ENCODE measurements around the gene RPL29. TPM values are rescaled to one million over a fixed set of nuclear protein-coding genes. Genes with fewer than 3 reads are reported as not detected.
A peak's percentile ranks its signal among the peaks of the same experiment; 100 is the strongest.

RPL29 gene
- total and polyA plus RNA-seq, 2 of the 8 experiments (the other 6 are each of a cell fraction or from before 2014, with no cell fraction given), result 1,467 to 2,660 TPM

DNA sequence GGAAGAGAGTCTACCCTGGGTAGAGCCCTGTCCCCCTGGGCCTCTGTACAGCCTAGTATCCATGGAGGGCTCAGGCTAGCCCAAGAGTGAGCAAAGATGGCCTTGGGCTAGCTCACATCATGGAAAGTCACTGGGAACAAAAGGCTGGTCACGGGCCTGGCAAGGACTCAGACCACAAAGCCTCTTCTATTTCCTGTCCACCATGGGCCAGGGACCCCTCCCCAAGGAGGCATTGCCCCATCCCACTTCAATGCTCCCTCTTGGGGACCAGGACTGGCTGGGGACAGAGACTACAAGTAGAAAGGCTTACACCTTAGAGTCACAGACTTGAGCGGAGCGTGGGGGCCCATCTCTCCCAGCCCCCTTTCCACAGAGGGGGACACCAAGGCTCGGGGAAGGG lies 43.7 kb upstream of the RPL29 start:
- WGBS, 2 experiments (ENCODE audit: extremely low coverage in 1 of 2, insufficient coverage in 1 of 2, insufficient read length in 1 of 2, insufficient replicate concordance in 2 of 2, low coverage in 1 of 2, low lambda C conversion rate in 2 of 2, missing lambda C conversion rate in 1 of 2), result 94% methylated on average over 4 of the region's 4 CpGs; no CpG with 5 or more reads in 1 of the 2 experiments
- H3K23ac ChIP-seq (ENCODE audit: insufficient read length), result no peak overlapping the region
- 0 out of 2 replicates have a peak overlapping the region, but pooled peaks have one; percentile 17 for H2BK12ac ChIP-seq (ENCODE audit: low read depth, low read length)
- DNase-seq (ENCODE audit: low read depth in 1 of 2, low spot score in 2 of 2), result no peak
- H2BK5ac ChIP-seq (ENCODE audit: low read depth, low read length), result no peak overlapping the region
- CTCF ChIA-PET (ENCODE audit: partially characterized antibody), result interaction anchor here (6.7 to 33.0 kb wide), 4 partner anchors 10 to 82 kb away, joined by 48 to 984 read pairs (median 142); partner anchors contain the start of gene DUSP7
- no peak overlapping the region for H3K18ac ChIP-seq (ENCODE audit: extremely low read depth, low read length)
- no peaks in the 10 kb centered on the region for H3K79me2 ChIP-seq (ENCODE audit: control insufficient read depth in 1 of 2, insufficient read depth in 2 of 2, low read length in 2 of 2)
- H3K4ac ChIP-seq (replicated peaks; ENCODE audit: insufficient read length, low read depth, low read length), result no peak overlapping the region
- no peaks in the 10 kb centered on the region for H3K36me3 ChIP-seq (ENCODE audit: control insufficient read depth in 2 of 4, insufficient read depth in 4 of 4, low read length in 3 of 4)
- no peak overlapping the region for H3K27ac ChIP-seq (ENCODE audit: low read depth, low read length)
- no peak overlapping the region for H3K4me3 ChIP-seq (ENCODE audit: extremely low read depth in 1 of 4, insufficient read depth in 2 of 4, low read depth in 3 of 4, low read length in 4 of 4)
- H2BK20ac ChIP-seq (ENCODE audit: low read length), result no peak overlapping the region
- no peaks in the 10 kb centered on the region for H3K9me3 ChIP-seq (ENCODE audit: insufficient read depth in 2 of 2, low read depth in 1 of 2, low read length in 1 of 2)
- H3K56ac ChIP-seq (replicated peaks; ENCODE audit: insufficient read length, low read depth, low read length), result no peak overlapping the region
- no peak overlapping the region for H4K5ac ChIP-seq (ENCODE audit: insufficient read length, low read depth, low read length)
- H3K4me2 ChIP-seq (ENCODE audit: insufficient read depth in 1 of 2, low read depth in 2 of 2, low read length in 2 of 2), result no peak overlapping the region
- H3K14ac ChIP-seq (ENCODE audit: insufficient read length), result no peak overlapping the region
- H4K8ac ChIP-seq (ENCODE audit: extremely low read depth, insufficient read depth, low read length), result no peak overlapping the region
- no peaks in the 10 kb centered on the region for H3K79me1 ChIP-seq (ENCODE audit: low read depth, low read length)
- H2BK15ac ChIP-seq (ENCODE audit: low read length), result 0 out of 2 replicates have a peak overlapping the region, but pooled peaks have one; percentile 46
- H2AFZ ChIP-seq (ENCODE audit: low read length), result no peak overlapping the region
- H3K23me2 ChIP-seq (ENCODE audit: low read depth, low read length), result no peaks in the 10 kb centered on the region
- POLR2A ChIA-PET (ENCODE audit: partially characterized antibody), result interaction anchor here (1.0 to 1.1 kb wide), 2 partner anchors 18 to 43 kb away, joined by 3 to 4 read pairs; partner anchors contain the start of gene RPL29
- FAIRE-seq, result no peak
- H2AK5ac ChIP-seq (ENCODE audit: low read depth, low read length), result peak overlapping the region; percentile 53; the same call in 1 of the 2 replicates
- no peak overlapping the region for H3K9ac ChIP-seq (replicated peaks in 1 of 4; ENCODE audit: extremely low read depth in 1 of 4, low read depth in 3 of 4, low read length in 3 of 4)
- H4K91ac ChIP-seq (replicated peaks; ENCODE audit: insufficient read length, low read length), result no peak overlapping the region
- H3K4me1 ChIP-seq (replicated peaks in 1 of 4; ENCODE audit: control insufficient read depth in 3 of 4, insufficient read depth in 4 of 4, low read length in 3 of 4), result peaks cover 0 to 4% (median 1%) of the 10 kb centered on the region in 4 experiments; a peak in 2 of 7 replicates
- H3K27me3 ChIP-seq (replicated peaks in 1 of 4; ENCODE audit: control insufficient read depth in 3 of 4, extremely low read depth in 1 of 4, insufficient read depth in 3 of 4, low read length in 3 of 4), result no peaks in the 10 kb centered on the region
- H2BK120ac ChIP-seq (replicated peaks; ENCODE audit: low read depth, low read length), result no peak overlapping the region
- no peaks in the 10 kb centered on the region for H4K20me1 ChIP-seq (replicated peaks in 1 of 2; ENCODE audit: control insufficient read depth in 1 of 2, insufficient read depth in 2 of 2, low read length in 2 of 2)
- TF ChIP-seq PHF8 (conservative IDR thresholded peaks at IDR 0.05; ENCODE audit: low read depth, low read length), result no peak
- no peak for TF ChIP-seq RBBP5 (IDR thresholded peaks at IDR 0.05; ENCODE audit: borderline replicate concordance, low read depth, low read length)
- no peak for TF ChIP-seq CREB1 (IDR thresholded peaks at IDR 0.05)
- no peak for TF ChIP-seq KDM1A (IDR thresholded peaks at IDR 0.05; ENCODE audit: borderline replicate concordance, low read length)
- TF ChIP-seq SAP30 (IDR thresholded peaks at IDR 0.05; ENCODE audit: insufficient read depth, insufficient replicate concordance, low read length), result no peak
- TF ChIP-seq TAF1 (IDR thresholded peaks at IDR 0.05; ENCODE audit: low read depth, low read length), result no peak
- no peak for TF ChIP-seq SP2 (IDR thresholded peaks at IDR 0.05; ENCODE audit: low read length)
- no peak for TF ChIP-seq RFX5 (IDR thresholded peaks at IDR 0.05; ENCODE audit: borderline replicate concordance, low read depth, low read length)
- no peak for TF ChIP-seq POLR2A (IDR thresholded peaks at IDR 0.05; ENCODE audit: control extremely low read depth in 1 of 2, low read depth in 2 of 2, low read length in 2 of 2)
- TF ChIP-seq, protein P1, sequence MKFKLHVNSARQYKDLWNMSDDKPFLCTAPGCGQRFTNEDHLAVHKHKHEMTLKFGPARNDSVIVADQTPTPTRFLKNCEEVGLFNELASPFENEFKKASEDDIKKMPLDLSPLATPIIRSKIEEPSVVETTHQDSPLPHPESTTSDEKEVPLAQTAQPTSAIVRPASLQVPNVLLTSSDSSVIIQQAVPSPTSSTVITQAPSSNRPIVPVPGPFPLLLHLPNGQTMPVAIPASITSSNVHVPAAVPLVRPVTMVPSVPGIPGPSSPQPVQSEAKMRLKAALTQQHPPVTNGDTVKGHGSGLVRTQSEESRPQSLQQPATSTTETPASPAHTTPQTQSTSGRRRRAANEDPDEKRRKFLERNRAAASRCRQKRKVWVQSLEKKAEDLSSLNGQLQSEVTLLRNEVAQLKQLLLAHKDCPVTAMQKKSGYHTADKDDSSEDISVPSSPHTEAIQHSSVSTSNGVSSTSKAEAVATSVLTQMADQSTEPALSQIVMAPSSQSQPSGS (IDR thresholded peaks at IDR 0.05; ENCODE audit: low read length), result no peak
- TF ChIP-seq EZH2 (IDR thresholded peaks at IDR 0.05; ENCODE audit: low read depth, low read length, severe bottlenecking), result no peak
- TF ChIP-seq MAFK (IDR thresholded peaks at IDR 0.05; ENCODE audit: low read depth, low read length), result no peak
- TF ChIP-seq KDM5A (IDR thresholded peaks at IDR 0.05; ENCODE audit: low read length), result no peak
